HEK293 (cell line): ENCODE measurements around the gene ZCCHC14.

Experiments
- CTCF ChIA-PET: fragments of 350-600 bp; formaldehyde crosslinking; extraction: SDS; loops from one replicate; lab custom pipeline; 2021; ENCODE audit warnings: antibody characterized with exemption; lab: Yijun Ruan, JAX
- POLR2A ChIA-PET: fragments of 300-600 bp; formaldehyde crosslinking; extraction: SDS; loops from one replicate; lab custom pipeline; 2020; ENCODE audit warnings: antibody characterized with exemption, inconsistent platforms; lab: Yijun Ruan, JAX
- H3K27ac ChIP-seq: fragments of 200-500 bp; sonication (Bioruptor generic); 2 replicates; pipeline ENCODE4 v1.5.1; 2014; ENCODE audit warnings: low read depth, low read length, control low read depth, inconsistent platforms; ENCODE audit errors: extremely low read depth
- H3K36me3 ChIP-seq, 2 experiments: fragments of 200-500 bp in 1 of 2; sonication (Bioruptor generic) in 1 of 2; 1 replicate in 1 of 2; 2 replicates in 1 of 2; pipeline ENCODE4 v1.5.1; 2014 to 2017; ENCODE audit warnings: inconsistent platforms in 2 of 2, low read length in 2 of 2; ENCODE audit not compliant: control insufficient read depth in 2 of 2, insufficient read depth in 1 of 2
- H3K4me1 ChIP-seq: fragments of 200-500 bp; sonication (Bioruptor generic); 2 replicates; pipeline ENCODE4 v1.5.1; 2014; ENCODE audit warnings: mild to moderate bottlenecking, low read length, inconsistent platforms; ENCODE audit not compliant: control insufficient read depth, insufficient read depth
- H3K4me3 ChIP-seq: 2 replicates; pipeline ENCODE4 v1.5.1; 2011; ENCODE audit warnings: low read depth, mild to moderate bottlenecking, control low read depth, low read length, moderate library complexity
- H3K9me3 ChIP-seq: fragments of 200-500 bp; sonication (Bioruptor generic); 2 replicates; pipeline ENCODE4 v1.5.1; 2014; ENCODE audit warnings: low read depth, low read length, inconsistent platforms; ENCODE audit not compliant: control insufficient read depth, insufficient read depth
- CTCF ChIP-seq: fragments of 450-650 bp; formaldehyde crosslinking; IDR thresholded peaks from 2 replicates; pipeline ENCODE4 v1.5.1; 2016; ENCODE audit warnings: missing biosample characterization, missing genetic modification characterization
- GLIS2 ChIP-seq: fragments of 450-650 bp; formaldehyde crosslinking; IDR thresholded peaks from 2 replicates; pipeline ENCODE4 v1.5.1; 2016; ENCODE audit warnings: missing biosample characterization, missing genetic modification characterization
- KLF10 ChIP-seq: fragments of 450-650 bp; IDR thresholded peaks from 2 replicates; pipeline ENCODE4 v1.5.1; 2018; ENCODE audit warnings: missing biosample characterization, mild to moderate bottlenecking, missing genetic modification characterization
- KLF16 ChIP-seq: fragments of 450-650 bp; formaldehyde crosslinking; IDR thresholded peaks from 2 replicates; pipeline ENCODE4 v1.5.1; 2017; ENCODE audit warnings: missing biosample characterization, missing genetic modification characterization
- MEIS1 ChIP-seq: sonication (generic); formaldehyde crosslinking; IDR thresholded peaks from 2 replicates; pipeline ENCODE4 v1.8.1; 2022; ENCODE audit warnings: missing genetic modification reagents, mild to moderate bottlenecking, borderline replicate concordance
- PRDM6 ChIP-seq: fragments of 450-650 bp; formaldehyde crosslinking; IDR thresholded peaks from 2 replicates; pipeline ENCODE4 v1.5.1; 2017; ENCODE audit warnings: missing biosample characterization, missing genetic modification characterization
- SALL2 ChIP-seq: fragments of 450-650 bp; formaldehyde crosslinking; IDR thresholded peaks from 2 replicates; pipeline ENCODE4 v1.5.0; 2017; ENCODE audit warnings: missing biosample characterization, mild to moderate bottlenecking, missing genetic modification characterization, borderline replicate concordance
- SP3 ChIP-seq: fragments of 450-650 bp; formaldehyde crosslinking; IDR thresholded peaks from 2 replicates; pipeline ENCODE4 v1.5.1; 2016; ENCODE audit warnings: missing biosample characterization, missing genetic modification characterization
- ZNF157 ChIP-seq: fragments of 450-650 bp; formaldehyde crosslinking; IDR thresholded peaks from 2 replicates; pipeline ENCODE4 v1.5.1; 2016; ENCODE audit warnings: missing biosample characterization, missing genetic modification characterization
- ZNF175 ChIP-seq: fragments of 450-650 bp; formaldehyde crosslinking; IDR thresholded peaks from 2 replicates; pipeline ENCODE4 v1.5.1; 2016; ENCODE audit warnings: missing biosample characterization, missing genetic modification characterization
- ZNF18 ChIP-seq: fragments of 450-650 bp; formaldehyde crosslinking; IDR thresholded peaks from 2 replicates; pipeline ENCODE4 v1.5.1; 2016; ENCODE audit warnings: missing biosample characterization, missing genetic modification characterization
- ZNF184 ChIP-seq: fragments of 450-650 bp; IDR thresholded peaks from 2 replicates; pipeline ENCODE4 v1.5.1; 2018; ENCODE audit warnings: missing biosample characterization, mild to moderate bottlenecking, missing genetic modification characterization
- ZNF266 ChIP-seq: fragments of 450-650 bp; formaldehyde crosslinking; IDR thresholded peaks from 2 replicates; pipeline ENCODE4 v1.5.1; 2016; ENCODE audit warnings: missing biosample characterization, missing genetic modification characterization, low read depth
- ZNF280D ChIP-seq: fragments of 450-650 bp; formaldehyde crosslinking; IDR thresholded peaks from 2 replicates; pipeline ENCODE4 v1.5.1; 2016; ENCODE audit warnings: missing biosample characterization, missing genetic modification characterization
- ZNF335 ChIP-seq: fragments of 450-650 bp; formaldehyde crosslinking; conservative IDR thresholded peaks from 2 replicates; pipeline ENCODE4 v1.5.1; 2016; ENCODE audit warnings: missing biosample characterization, missing genetic modification characterization
- ZNF391 ChIP-seq: fragments of 450-650 bp; formaldehyde crosslinking; IDR thresholded peaks from 2 replicates; pipeline ENCODE4 v1.5.1; 2016; ENCODE audit warnings: low read depth, missing biosample characterization, missing genetic modification characterization, borderline replicate concordance
- ZNF433 ChIP-seq: fragments of 450-650 bp; formaldehyde crosslinking; IDR thresholded peaks from 2 replicates; pipeline ENCODE4 v1.5.1; 2016; ENCODE audit warnings: missing biosample characterization, missing genetic modification characterization, low read depth
- ZNF626 ChIP-seq: fragments of 450-650 bp; sonication (Bioruptor Pico); formaldehyde crosslinking; IDR thresholded peaks from 2 replicates; pipeline ENCODE4 v1.5.1; 2018; ENCODE audit warnings: missing biosample characterization, missing genetic modification characterization, inconsistent platforms
- ZNF677 ChIP-seq: fragments of 450-650 bp; IDR thresholded peaks from 2 replicates; pipeline ENCODE4 v1.5.0; 2018; ENCODE audit warnings: missing biosample characterization, mild to moderate bottlenecking, missing genetic modification characterization, moderate library complexity
- ZNF792 ChIP-seq: fragments of 450-650 bp; formaldehyde crosslinking; IDR thresholded peaks from 2 replicates; pipeline ENCODE4 v1.5.1; 2016; ENCODE audit warnings: missing biosample characterization, missing genetic modification characterization
- ZNF837 ChIP-seq: fragments of 450-650 bp; formaldehyde crosslinking; IDR thresholded peaks from 2 replicates; pipeline ENCODE4 v1.5.1; 2016; ENCODE audit warnings: missing biosample characterization, missing genetic modification characterization
- ZSCAN16 ChIP-seq: fragments of 450-650 bp; formaldehyde crosslinking; IDR thresholded peaks from 2 replicates; pipeline ENCODE4 v1.5.1; 2016; ENCODE audit warnings: missing biosample characterization, missing genetic modification characterization
- TF ChIP-seq, protein P1 (sequence below): fragments of 450-650 bp; formaldehyde crosslinking; IDR thresholded peaks from 2 replicates; pipeline ENCODE4 v1.5.1; 2016; ENCODE audit warnings: missing biosample characterization, missing genetic modification characterization

ZCCHC14 gene

GRCh38 chr16:87365021-87365713 lies 127.7 kb downstream of the ZCCHC14 start (continued):
- no peak for TF ChIP-seq GLIS2 (tag by site-specific recombination)
- no peak for TF ChIP-seq ZNF157
- TF ChIP-seq, protein P1, sequence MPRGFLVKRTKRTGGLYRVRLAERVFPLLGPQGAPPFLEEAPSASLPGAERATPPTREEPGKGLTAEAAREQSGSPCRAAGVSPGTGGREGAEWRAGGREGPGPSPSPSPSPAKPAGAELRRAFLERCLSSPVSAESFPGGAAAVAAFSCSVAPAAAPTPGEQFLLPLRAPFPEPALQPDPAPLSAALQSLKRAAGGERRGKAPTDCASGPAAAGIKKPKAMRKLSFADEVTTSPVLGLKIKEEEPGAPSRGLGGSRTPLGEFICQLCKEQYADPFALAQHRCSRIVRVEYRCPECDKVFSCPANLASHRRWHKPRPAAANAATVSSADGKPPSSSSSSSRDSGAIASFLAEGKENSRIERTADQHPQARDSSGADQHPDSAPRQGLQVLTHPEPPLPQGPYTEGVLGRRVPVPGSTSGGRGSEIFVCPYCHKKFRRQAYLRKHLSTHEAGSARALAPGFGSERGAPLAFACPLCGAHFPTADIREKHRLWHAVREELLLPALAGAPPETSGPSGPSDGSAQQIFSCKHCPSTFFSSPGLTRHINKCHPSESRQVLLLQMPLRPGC (tag by site-specific recombination): no peak
- no peak for TF ChIP-seq SP3 (tag by site-specific recombination)
- TF ChIP-seq ZNF391 (tag by site-specific recombination): no peak
- no peak for TF ChIP-seq ZNF18

GRCh38 chr16:87363771-87364455 lies 128.9 kb downstream of the ZCCHC14 start:
- peaks cover 8% of the 10 kb centered on the region; the same call in 1 of the 2 replicates for H3K4me1 ChIP-seq
- CTCF ChIA-PET: interaction anchor here (0.7 kb wide), 1 partner anchor 299 kb away, joined by 3 read pairs; no protein-coding TSS in a partner anchor
- no peak overlapping the region for H3K27ac ChIP-seq
- no peaks in the 10 kb centered on the region for H3K9me3 ChIP-seq
- peaks cover 0 to 35% of the 10 kb centered on the region in 2 experiments; a peak in 1 of 3 replicates for H3K36me3 ChIP-seq
- POLR2A ChIA-PET: no interaction called here
- H3K4me3 ChIP-seq: no peak overlapping the region
- no peak for TF ChIP-seq ZSCAN16
- no peak for TF ChIP-seq ZNF837 (tag by site-specific recombination)
- no peak for TF ChIP-seq ZNF626 (tag by site-specific recombination)
- no peak for TF ChIP-seq ZNF677 (tag by site-specific recombination)
- TF ChIP-seq ZNF184 (tag by site-specific recombination): no peak
- TF ChIP-seq CTCF (tag by site-specific recombination): no peak
- TF ChIP-seq KLF10 (tag by site-specific recombination): no peak
- TF ChIP-seq PRDM6 (tag by site-specific recombination): no peak
- no peak for TF ChIP-seq ZNF433 (tag by site-specific recombination)
- no peak for TF ChIP-seq MEIS1
- no peak for TF ChIP-seq SALL2
- TF ChIP-seq ZNF335: no peak
- no peak for TF ChIP-seq ZNF175 (tag by site-specific recombination)
- TF ChIP-seq KLF16 (tag by site-specific recombination): no peak
- no peak for TF ChIP-seq ZNF266 (tag by site-specific recombination)
- TF ChIP-seq ZNF792 (tag by site-specific recombination): no peak
- TF ChIP-seq ZNF280D: no peak
